Measurements from ENCODE around the gene TPRG1.

- TF ChIP-seq CTCF (IDR thresholded peaks at IDR 0.05) = no peak
- TF ChIP-seq, protein P1, sequence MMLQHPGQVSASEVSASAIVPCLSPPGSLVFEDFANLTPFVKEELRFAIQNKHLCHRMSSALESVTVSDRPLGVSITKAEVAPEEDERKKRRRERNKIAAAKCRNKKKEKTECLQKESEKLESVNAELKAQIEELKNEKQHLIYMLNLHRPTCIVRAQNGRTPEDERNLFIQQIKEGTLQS (CRISPR knock-in tag; conservative IDR thresholded peaks at IDR 0.05) = no peak
- no peak for TF ChIP-seq E2F4 (CRISPR knock-in tag; IDR thresholded peaks at IDR 0.05; ENCODE audit: borderline replicate concordance, low read depth)
- no peak for TF ChIP-seq FOXJ3 (CRISPR knock-in tag; IDR thresholded peaks at IDR 0.05; ENCODE audit: borderline replicate concordance)
- TF ChIP-seq CBFB (CRISPR knock-in tag; IDR thresholded peaks at IDR 0.05; ENCODE audit: low read depth) = no peak
- no peak for TF ChIP-seq NFYB (CRISPR knock-in tag; conservative IDR thresholded peaks at IDR 0.05; ENCODE audit: low read depth)
- TF ChIP-seq ETV6 (CRISPR knock-in tag; IDR thresholded peaks at IDR 0.05) = no peak
- TF ChIP-seq FOXK1 (CRISPR knock-in tag; IDR thresholded peaks at IDR 0.05) = no peak
- TF ChIP-seq CREB1 (CRISPR knock-in tag; IDR thresholded peaks at IDR 0.05) = no peak
- no peak for TF ChIP-seq NR2C2 (CRISPR knock-in tag; IDR thresholded peaks at IDR 0.05)
Measured at GRCh38 chr3:189369636-189370035, 197.9 kb downstream of the TPRG1 start.
